A549 (cell line): Measurements from ENCODE around the gene HAPLN2. TPM values are rescaled to one million over a fixed set of nuclear protein-coding genes. Genes with fewer than 3 reads are reported as not detected.

ENCODE experiments used
- ATAC-seq, 2 experiments: fragments of 200-7000 bp in 1 of 2; fragments of >200 bp in 1 of 2; cut with Nextera tagmentation in 1 of 2; cut with Tn5 transposase in 1 of 2; 3 replicates each; pipeline versions ENCODE4 v1.8.0 to v1.9.1; 2018 to 2020; ENCODE audit warnings: mild to moderate bottlenecking in 1 of 2, moderate library complexity in 1 of 2
- CTCF ChIA-PET: fragments of 300-600 bp; sonication (Branson Sonifier 250); formaldehyde crosslinking; extraction: SDS; loops from one replicate; lab custom pipeline; 2021; ENCODE audit warnings: antibody characterized with exemption, inconsistent platforms; lab: Yijun Ruan, JAX
- POLR2A ChIA-PET: fragments of 350-600 bp; formaldehyde crosslinking; extraction: SDS; loops from one replicate; lab custom pipeline; 2021; ENCODE audit warnings: antibody characterized with exemption, inconsistent platforms; lab: Yijun Ruan, JAX
- DNase-seq, 2 experiments: peaks; one replicate each; pipeline versions ENCODE4 v3.0.0 to v3.0.0-alpha.2; 2011 to 2016; ENCODE audit warnings: low read depth in 1 of 2, low spot score in 1 of 2
- FAIRE-seq: peaks from 2 replicates; lab custom pipeline; 2011; peaks lifted over from hg19 to GRCh38; lab: Jason Lieb, UNC
- H3K27ac ChIP-seq, 2 experiments: fragments of >200 bp; sonication (Bioruptor Twin); formaldehyde crosslinking; 3 replicates each; pipeline ENCODE4 v1.5.1; 2016 to 2017
- H3K4me1 ChIP-seq: fragments of >200 bp; sonication (Bioruptor Twin); formaldehyde crosslinking; 3 replicates; pipeline ENCODE4 v1.6.1; 2016
- H3K4me2 ChIP-seq: fragments of >200 bp; sonication (Bioruptor Twin); formaldehyde crosslinking; 3 replicates; pipeline ENCODE4 v1.6.1; 2016
- H3K4me3 ChIP-seq: fragments of >200 bp; sonication (Bioruptor Twin); formaldehyde crosslinking; 3 replicates; pipeline ENCODE4 v1.5.1; 2016
- H3K9me3 ChIP-seq: fragments of >200 bp; sonication (Bioruptor Twin); formaldehyde crosslinking; 3 replicates; pipeline ENCODE4 v1.6.1; 2016
- BHLHE40 ChIP-seq: IDR thresholded peaks from 2 replicates; pipeline ENCODE4 v1.6.1; 2012; ENCODE audit warnings: low read depth, low read length, inconsistent platforms
- CEBPB ChIP-seq, 2 experiments: fragments of >200 bp in 1 of 2; sonication (Bioruptor Twin) in 1 of 2; formaldehyde crosslinking in 1 of 2; IDR thresholded peaks; 2 replicates each; pipeline ENCODE4 v1.6.1; 2012 to 2016
- EHMT2 ChIP-seq: fragments of 200-600 bp; sonication (generic); IDR thresholded peaks from 2 replicates; pipeline ENCODE4 v1.6.1; 2016; ENCODE audit warnings: antibody characterized with exemption, low read depth, mild to moderate bottlenecking, moderate library complexity
- EP300 ChIP-seq, 2 experiments: fragments of >200 bp; sonication (Bioruptor Twin); formaldehyde crosslinking; IDR thresholded peaks; 2 replicates in 1 of 2; 3 replicates in 1 of 2; pipeline ENCODE4 v1.6.1; 2016 to 2017
- FOXS1 ChIP-seq: fragments of 250-450 bp; sonication (Bioruptor Pico); IDR thresholded peaks from 2 replicates; pipeline ENCODE4 v1.5.0; 2020; ENCODE audit warnings: mild to moderate bottlenecking, moderate library complexity
- HDAC2 ChIP-seq: fragments of 200-600 bp; sonication (generic); IDR thresholded peaks from 2 replicates; pipeline ENCODE4 v1.6.1; 2016
- MAZ ChIP-seq: fragments of 150-350 bp; IDR thresholded peaks from 2 replicates; pipeline ENCODE4 v1.6.1; 2014; ENCODE audit warnings: antibody characterized with exemption, low read depth, low read length, borderline replicate concordance
- MYC ChIP-seq: IDR thresholded peaks from 2 replicates; pipeline ENCODE4 v1.6.1; 2012; ENCODE audit warnings: mild to moderate bottlenecking, inconsistent platforms, low read length, improper control_type of control experiment, borderline replicate concordance
- NPAS2 ChIP-seq: fragments of 250-450 bp; sonication (Bioruptor Pico); IDR thresholded peaks from 2 replicates; pipeline ENCODE4 v1.8.0; 2022; ENCODE audit warnings: mild to moderate bottlenecking, moderate library complexity, borderline replicate concordance
- PBX3 ChIP-seq: IDR thresholded peaks from 2 replicates; pipeline ENCODE4 v1.6.1; 2012
- RFX5 ChIP-seq: fragments of 450-650 bp; IDR thresholded peaks from 2 replicates; pipeline ENCODE4 v1.7.1; 2014; ENCODE audit warnings: antibody characterized with exemption, mild to moderate bottlenecking, moderate library complexity
- TFCP2L1 ChIP-seq: fragments of 250-450 bp; sonication (Bioruptor Pico); IDR thresholded peaks from 2 replicates; pipeline ENCODE4 v1.5.0; 2021; ENCODE audit warnings: mild to moderate bottlenecking
- TP53 ChIP-seq: fragments of 250-450 bp; sonication (Bioruptor Pico); IDR thresholded peaks from 2 replicates; pipeline ENCODE4 v1.5.0; 2021; ENCODE audit warnings: mild to moderate bottlenecking, moderate library complexity
- WGBS: methylation state at CpG from one replicate; pipeline ENCODE4 v1.1.6; 2017; ENCODE audit errors: missing lambda C conversion rate; 5-methylcytosine and 5-hydroxymethylcytosine counted together
- polyA plus RNA-seq, 4 experiments: library from polyadenylated mRNA; depleted of rRNA in 3 of 4; stranded (reverse); fragments of >200 nt; fragmentation: RNase III in 1 of 4; extraction: RNeasy Plus Mini Kit Qiagen cat#74134 plus additional on column Dnase treatment in 1 of 4; gene quantifications; 2 replicates in 3 of 4; 3 replicates in 1 of 4; pipeline ENCODE4 v1.2.3, GENCODE V29; 2011 to 2017
- TF ChIP-seq, protein P1 (sequence below): fragments of 250-450 bp; sonication (Bioruptor Pico); IDR thresholded peaks from 2 replicates; pipeline ENCODE4 v1.5.0; 2021; ENCODE audit warnings: mild to moderate bottlenecking, moderate library complexity, borderline replicate concordance
- TF ChIP-seq, protein P2 (sequence below): fragments of 150-350 bp; IDR thresholded peaks from 2 replicates; pipeline ENCODE4 v1.6.1; 2014; ENCODE audit warnings: low read depth, mild to moderate bottlenecking, low read length
- TF ChIP-seq, protein P3 (sequence below): fragments of >200 bp; sonication (Bioruptor Twin); formaldehyde crosslinking; IDR thresholded peaks from 3 replicates; pipeline ENCODE4 v1.5.1; 2016
- TF ChIP-seq, protein P4 (sequence below): fragments of 450-650 bp; IDR thresholded peaks from 2 replicates; pipeline ENCODE4 v1.6.1; 2014; ENCODE audit warnings: antibody characterized with exemption

Gene HAPLN2
- polyA plus RNA-seq, 2 of the 4 experiments (the other 2 are of a cell fraction) = 0.10 to 0.23 TPM

DNA sequence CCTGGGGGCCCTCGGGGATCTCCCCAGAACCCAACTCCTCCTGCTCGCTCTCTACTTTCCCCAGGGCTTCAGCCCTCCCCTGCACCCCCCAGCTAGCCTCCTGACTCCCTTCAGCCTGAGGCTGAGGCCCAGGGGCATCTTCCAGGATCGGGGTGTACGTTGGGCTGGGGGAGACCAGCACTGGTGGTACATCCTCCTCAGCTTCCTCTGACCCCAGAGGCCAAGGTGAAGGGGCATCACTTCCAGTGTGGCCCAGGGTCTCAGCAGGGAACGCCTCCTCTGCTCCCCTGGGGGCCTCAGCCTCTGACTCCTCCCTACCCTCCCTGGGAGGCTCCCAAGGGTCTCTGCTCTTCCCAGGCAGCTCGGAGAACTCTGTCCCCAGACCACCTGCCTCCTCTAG, 51.1 kb downstream of the HAPLN2 start:
- DNase-seq (no peak), ATAC-seq (no peak), FAIRE-seq (no peak)
- no peaks in the 10 kb centered on the region for H3K9me3 ChIP-seq
- WGBS = 76% methylated on average over 6 of the region's 6 CpGs
- POLR2A ChIA-PET = no interaction called here
- peaks cover 9% of the 10 kb centered on the region for H3K4me1 ChIP-seq
- H3K4me2 ChIP-seq = no peak overlapping the region
- CTCF ChIA-PET = interaction anchor here (1.0 to 52.1 kb wide), 6 partner anchors 8 to 190 kb away, joined by 3 to 2258 read pairs (median 302); partner anchors contain the start of genes CRABP2, HAPLN2, ISG20L2 and METTL25B
- H3K27ac ChIP-seq = no peak overlapping the region
- H3K4me3 ChIP-seq = no peak overlapping the region
- TF ChIP-seq TFCP2L1 (CRISPR knock-in tag) = no peak
- no peak for TF ChIP-seq TP53 (CRISPR knock-in tag)
- no peak for TF ChIP-seq CEBPB (IDR thresholded peaks at IDR 0.05)
- TF ChIP-seq, protein P1, sequence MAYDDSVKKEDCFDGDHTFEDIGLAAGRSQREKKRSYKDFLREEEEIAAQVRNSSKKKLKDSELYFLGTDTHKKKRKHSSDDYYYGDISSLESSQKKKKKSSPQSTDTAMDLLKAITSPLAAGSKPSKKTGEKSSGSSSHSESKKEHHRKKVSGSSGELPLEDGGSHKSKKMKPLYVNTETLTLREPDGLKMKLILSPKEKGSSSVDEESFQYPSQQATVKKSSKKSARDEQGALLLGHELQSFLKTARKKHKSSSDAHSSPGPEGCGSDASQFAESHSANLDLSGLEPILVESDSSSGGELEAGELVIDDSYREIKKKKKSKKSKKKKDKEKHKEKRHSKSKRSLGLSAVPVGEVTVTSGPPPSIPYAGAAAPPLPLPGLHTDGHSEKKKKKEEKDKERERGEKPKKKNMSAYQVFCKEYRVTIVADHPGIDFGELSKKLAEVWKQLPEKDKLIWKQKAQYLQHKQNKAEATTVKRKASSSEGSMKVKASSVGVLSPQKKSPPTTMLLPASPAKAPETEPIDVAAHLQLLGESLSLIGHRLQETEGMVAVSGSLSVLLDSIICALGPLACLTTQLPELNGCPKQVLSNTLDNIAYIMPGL (CRISPR knock-in tag) = no peak
- no peak for TF ChIP-seq HDAC2
- TF ChIP-seq MYC = no peak
- no peak for TF ChIP-seq EHMT2
- TF ChIP-seq, protein P2, sequence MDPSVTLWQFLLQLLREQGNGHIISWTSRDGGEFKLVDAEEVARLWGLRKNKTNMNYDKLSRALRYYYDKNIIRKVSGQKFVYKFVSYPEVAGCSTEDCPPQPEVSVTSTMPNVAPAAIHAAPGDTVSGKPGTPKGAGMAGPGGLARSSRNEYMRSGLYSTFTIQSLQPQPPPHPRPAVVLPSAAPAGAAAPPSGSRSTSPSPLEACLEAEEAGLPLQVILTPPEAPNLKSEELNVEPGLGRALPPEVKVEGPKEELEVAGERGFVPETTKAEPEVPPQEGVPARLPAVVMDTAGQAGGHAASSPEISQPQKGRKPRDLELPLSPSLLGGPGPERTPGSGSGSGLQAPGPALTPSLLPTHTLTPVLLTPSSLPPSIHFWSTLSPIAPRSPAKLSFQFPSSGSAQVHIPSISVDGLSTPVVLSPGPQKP = no peak
- no peak for TF ChIP-seq PBX3
- TF ChIP-seq NPAS2 (CRISPR knock-in tag) = no peak
- TF ChIP-seq RFX5 = no peak

DNA sequence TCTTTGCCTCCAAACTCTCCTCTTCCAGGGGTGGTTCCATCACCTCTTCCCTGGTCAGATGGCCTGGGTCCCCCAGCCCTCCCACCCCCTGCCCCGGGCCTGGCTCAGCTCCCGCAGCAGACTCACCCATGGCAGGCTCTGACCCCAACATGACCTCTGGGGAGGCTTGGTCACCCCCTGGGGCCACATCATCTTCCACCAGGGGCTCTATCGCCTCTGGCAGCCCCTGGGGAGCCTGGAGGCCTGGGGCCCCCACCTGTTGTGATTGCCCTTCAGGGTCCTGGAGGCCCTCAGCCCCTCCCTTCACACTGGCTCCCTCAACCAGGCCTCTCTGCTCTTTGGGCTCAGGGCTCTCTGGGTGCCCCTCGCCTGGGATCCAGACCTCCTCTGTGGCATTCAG, 51.6 kb downstream of the HAPLN2 start:
- Histone ChIP-seq H3K4me2 (no peak overlapping the region), H3K27ac (no peak overlapping the region), H3K4me3 (no peak overlapping the region), H3K4me1 (peaks cover 5% of the 10 kb centered on the region; the same call in 2 of the 3 replicates), H3K9me3 (no peaks in the 10 kb centered on the region)
- ChIA-PET POLR2A (no interaction called here), CTCF (interaction anchor here (1.0 to 52.1 kb wide), 6 partner anchors 7 to 189 kb away, joined by 3 to 2258 read pairs (median 302); partner anchors contain the start of genes CRABP2, HAPLN2, ISG20L2 and METTL25B)
- FAIRE-seq (no peak), ATAC-seq (no peak), DNase-seq (no peak)
- 76% methylated on average over 2 of the region's 4 CpGs for WGBS
- no peak for TF ChIP-seq BHLHE40
- no peak for TF ChIP-seq FOXS1 (CRISPR knock-in tag)
- TF ChIP-seq, protein P3, sequence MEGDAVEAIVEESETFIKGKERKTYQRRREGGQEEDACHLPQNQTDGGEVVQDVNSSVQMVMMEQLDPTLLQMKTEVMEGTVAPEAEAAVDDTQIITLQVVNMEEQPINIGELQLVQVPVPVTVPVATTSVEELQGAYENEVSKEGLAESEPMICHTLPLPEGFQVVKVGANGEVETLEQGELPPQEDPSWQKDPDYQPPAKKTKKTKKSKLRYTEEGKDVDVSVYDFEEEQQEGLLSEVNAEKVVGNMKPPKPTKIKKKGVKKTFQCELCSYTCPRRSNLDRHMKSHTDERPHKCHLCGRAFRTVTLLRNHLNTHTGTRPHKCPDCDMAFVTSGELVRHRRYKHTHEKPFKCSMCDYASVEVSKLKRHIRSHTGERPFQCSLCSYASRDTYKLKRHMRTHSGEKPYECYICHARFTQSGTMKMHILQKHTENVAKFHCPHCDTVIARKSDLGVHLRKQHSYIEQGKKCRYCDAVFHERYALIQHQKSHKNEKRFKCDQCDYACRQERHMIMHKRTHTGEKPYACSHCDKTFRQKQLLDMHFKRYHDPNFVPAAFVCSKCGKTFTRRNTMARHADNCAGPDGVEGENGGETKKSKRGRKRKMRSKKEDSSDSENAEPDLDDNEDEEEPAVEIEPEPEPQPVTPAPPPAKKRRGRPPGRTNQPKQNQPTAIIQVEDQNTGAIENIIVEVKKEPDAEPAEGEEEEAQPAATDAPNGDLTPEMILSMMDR = no peak

GRCh38 chr1:156671804-156672203, 52.6 kb downstream of the HAPLN2 start:
- no peak for DNase-seq
- Histone ChIP-seq H3K4me1 (peaks cover 1% of the 10 kb centered on the region; the same call in 1 of the 3 replicates), H3K9me3 (no peaks in the 10 kb centered on the region), H3K27ac (no peak overlapping the region), H3K4me3 (no peak overlapping the region), H3K4me2 (no peak overlapping the region)
- TF ChIP-seq BHLHE40 (no peak), MAZ (no peak), EP300 (IDR thresholded peaks at IDR 0.05) (no peak)
- TF ChIP-seq, protein P4, sequence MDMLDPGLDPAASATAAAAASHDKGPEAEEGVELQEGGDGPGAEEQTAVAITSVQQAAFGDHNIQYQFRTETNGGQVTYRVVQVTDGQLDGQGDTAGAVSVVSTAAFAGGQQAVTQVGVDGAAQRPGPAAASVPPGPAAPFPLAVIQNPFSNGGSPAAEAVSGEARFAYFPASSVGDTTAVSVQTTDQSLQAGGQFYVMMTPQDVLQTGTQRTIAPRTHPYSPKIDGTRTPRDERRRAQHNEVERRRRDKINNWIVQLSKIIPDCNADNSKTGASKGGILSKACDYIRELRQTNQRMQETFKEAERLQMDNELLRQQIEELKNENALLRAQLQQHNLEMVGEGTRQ = no peak
- no peak for ATAC-seq
- FAIRE-seq = no peak
- WGBS = 89% methylated on average over 2 of the region's 2 CpGs
- ChIA-PET CTCF (interaction anchor here (13.3 to 52.1 kb wide), 4 partner anchors 10 to 49 kb away, joined by 203 to 2258 read pairs (median 448); partner anchors contain the start of genes CRABP2, HAPLN2, ISG20L2 and METTL25B), POLR2A (interaction anchor here (1.0 kb wide), 1 partner anchor 10 kb away, joined by 3 read pairs; no protein-coding TSS in a partner anchor)
